GM18517 (cell line): ENCODE measurements around the gene SMURF1.

ENCODE experiments used
- ATAC-seq: cut with Tn5 transposase; IDR thresholded peaks from one replicate; pipeline ENCODE4 v1.9.1; 2021; ENCODE audit warnings: mild to moderate bottlenecking, moderate library complexity; ENCODE audit not compliant: unreplicated experiment

The SMURF1 gene

DNA sequence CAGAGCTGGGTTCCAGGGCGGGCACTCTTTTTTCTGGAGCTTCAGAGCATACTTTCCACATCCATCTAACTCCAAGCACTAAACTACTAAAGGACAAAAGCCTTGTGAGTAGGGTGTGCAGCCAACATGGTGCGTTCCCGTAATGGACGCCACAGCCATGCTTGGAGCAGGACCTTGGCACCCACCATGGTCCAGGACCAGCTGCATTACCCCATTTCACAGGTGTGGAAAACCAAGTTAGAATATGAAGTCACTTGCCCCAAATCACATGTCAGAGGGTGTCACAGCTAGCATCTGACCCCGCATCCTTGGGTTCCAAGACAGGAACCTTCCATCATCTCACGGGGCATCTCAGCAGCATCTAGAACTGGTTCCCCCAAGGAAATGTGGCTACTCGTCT lies 112.4 kb downstream of the SMURF1 start:
- ATAC-seq = no peak

DNA sequence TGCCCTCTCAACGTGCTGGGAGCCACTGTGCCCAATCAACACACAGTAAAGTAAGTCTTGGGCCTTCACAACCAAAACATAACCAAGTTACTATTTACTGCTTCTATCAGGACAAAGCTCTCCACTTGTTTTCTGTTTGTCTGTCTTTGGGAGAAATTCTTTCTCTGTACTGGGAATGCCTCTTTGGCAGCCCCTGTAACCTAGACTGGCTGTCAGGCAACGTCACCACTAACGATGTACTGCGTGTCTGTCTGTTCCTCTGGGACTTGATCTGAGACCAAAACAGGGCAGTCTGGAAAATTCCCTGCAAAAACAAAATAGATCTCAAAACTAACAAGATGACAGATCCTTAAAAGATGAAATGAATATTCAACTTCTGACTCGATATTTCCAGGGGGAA lies 113.0 kb downstream of the SMURF1 start:
- ATAC-seq = no peak

DNA sequence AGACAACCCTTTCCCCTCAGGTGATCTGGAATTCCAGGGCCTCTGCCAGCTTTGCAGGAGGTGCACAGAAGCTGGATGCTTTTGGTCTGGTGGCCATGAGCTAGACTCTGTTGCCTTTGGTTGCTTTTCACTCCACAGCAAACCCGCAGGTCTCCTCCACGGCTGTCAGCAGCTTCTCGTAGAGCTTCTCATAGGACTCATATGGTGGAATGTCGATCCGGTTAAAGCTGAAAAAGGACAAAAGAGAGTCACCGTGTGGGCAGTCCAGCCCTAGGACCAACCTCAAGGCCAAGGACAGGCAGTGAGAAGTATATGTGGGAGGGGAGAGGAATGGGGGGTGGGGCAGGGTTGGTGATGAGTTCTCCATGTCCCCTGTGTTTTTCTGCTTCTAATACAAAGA lies 113.5 kb downstream of the SMURF1 start:
- no peak for ATAC-seq

DNA sequence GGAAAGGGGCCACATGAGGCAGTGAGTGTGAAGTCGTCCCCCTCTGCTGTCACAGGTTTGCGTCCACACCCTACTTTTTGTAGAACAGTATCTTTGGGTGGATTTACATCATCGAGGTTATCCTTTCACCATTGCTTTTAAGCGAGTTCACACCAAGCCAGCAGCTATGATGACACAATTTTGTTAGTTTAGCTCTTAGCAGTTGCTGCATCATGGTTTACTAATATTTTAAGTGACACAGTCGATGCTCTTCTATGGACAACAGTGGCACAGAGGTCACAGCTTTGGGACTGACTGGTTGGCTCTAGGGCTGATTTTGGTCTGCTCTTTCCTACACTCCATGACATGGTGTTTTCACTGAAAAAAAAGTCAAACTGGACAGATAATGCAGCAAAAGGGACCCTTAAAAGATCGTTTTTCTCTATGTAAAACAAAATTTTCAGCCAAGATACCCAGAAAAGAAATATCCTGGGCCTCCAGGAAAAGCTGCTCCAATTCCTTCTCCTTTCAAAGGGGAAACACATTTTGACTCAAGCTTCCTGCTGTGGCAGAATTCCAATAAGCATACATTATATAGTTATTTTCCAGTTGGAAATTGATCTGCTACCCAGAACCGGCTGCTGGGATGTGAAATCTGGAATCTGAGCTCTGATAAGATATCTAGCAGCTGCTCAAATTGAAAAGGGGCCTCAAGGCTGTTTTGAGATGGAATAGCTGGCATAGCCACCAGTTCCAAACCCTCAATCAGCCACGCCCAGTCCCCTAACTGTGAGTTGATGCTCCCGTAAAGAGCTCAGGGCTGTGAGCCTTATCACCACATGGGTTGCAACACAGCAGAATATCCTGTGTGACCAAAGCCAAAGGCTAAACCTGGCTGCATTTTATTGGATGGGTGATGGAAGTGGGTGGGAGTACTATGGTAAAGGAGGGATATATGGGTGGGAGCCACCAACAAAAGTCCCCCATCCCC lies 114.2 kb downstream of the SMURF1 start:
- ATAC-seq = no peak

DNA sequence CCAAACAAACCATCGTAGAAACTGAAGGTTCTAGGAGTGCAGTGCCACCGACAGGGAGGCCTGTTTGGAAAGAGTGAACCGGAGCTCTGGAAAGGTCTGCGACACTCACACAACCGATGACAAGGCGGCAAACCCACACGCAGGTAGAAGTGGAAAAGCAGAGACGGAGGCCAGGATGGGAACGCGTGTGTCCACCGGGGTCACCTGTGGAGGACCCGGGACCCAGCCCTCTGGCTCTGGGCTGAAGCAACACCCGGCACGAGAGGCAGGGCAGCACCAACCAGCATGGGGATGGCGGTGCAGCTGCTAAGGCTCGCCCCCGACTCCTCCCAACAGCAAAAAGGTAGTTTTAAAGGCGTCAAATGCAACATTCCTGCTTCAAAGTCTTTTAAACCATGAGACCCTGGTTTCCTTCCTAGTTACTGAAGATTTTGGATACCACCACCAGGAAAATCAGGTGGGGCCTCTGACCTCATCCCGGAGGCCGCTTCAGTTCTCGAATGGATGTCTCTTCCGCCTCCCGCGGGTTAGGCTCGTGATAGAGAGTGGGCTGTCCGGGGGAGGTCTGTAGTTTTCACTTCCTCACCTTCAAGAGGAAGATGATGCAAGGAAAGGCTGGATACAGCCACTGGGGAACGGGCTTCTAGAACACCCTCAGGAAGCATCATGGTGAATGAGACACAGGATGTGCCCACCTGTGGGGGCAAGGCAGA lies 115.5 kb downstream of the SMURF1 start:
- ATAC-seq = no peak

DNA sequence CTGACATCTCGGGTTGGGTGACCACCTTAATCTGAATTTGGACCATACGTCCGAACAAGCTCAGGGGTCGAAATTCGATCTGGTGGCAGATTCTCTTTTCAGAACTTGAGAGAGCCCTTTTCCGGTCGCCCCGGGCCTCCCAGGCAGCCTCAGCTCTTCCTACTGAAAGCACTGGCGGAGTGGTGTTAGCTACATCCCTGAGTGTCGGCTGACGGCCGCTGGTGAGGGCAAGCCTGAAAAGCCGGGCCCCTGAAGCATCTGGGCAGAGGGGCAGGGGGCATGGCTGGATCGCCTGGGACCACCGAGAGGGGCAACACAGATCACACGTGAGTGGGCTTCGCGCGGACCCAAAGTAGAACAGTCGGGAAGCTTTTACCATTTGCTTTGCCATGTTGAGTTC lies 116.1 kb downstream of the SMURF1 start:
- ATAC-seq = no peak

DNA sequence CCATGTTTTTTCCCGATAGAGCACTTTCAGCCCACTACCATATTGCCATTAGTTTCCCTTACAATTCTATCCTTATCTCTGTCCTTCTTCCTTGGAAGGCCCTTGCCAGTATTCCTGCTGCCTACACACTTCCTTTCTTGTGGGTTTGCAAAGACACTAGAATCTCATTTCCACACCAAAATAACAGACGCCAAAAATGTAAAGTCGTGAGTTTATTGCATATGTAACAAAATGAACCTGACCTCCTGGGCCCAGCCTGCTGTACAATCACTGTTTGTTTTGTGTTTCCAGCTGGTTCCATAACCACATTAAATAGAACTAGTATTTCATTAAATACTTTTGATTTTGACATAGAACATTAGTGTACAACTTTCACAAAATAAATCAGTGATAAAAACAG lies 116.7 kb downstream of the SMURF1 start:
- no peak for ATAC-seq

DNA sequence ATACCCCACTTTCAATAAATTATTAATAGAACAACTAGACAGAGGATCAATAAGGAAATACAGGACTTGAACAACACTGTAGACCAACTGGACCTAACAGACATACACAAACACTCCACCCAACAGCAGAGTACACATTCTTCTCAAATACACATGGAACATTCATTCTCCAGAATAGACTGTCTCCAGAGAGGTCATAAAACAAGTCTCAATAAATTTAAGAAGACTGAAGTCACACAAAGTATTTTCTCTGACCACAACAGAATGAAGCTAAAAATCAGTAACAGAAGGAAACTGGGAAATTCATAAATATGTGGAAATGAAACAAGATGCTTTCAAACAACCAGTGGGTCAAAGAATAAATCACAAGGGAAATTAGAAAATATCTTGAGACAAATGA lies 119.8 kb downstream of the SMURF1 start:
- no peak for ATAC-seq

DNA sequence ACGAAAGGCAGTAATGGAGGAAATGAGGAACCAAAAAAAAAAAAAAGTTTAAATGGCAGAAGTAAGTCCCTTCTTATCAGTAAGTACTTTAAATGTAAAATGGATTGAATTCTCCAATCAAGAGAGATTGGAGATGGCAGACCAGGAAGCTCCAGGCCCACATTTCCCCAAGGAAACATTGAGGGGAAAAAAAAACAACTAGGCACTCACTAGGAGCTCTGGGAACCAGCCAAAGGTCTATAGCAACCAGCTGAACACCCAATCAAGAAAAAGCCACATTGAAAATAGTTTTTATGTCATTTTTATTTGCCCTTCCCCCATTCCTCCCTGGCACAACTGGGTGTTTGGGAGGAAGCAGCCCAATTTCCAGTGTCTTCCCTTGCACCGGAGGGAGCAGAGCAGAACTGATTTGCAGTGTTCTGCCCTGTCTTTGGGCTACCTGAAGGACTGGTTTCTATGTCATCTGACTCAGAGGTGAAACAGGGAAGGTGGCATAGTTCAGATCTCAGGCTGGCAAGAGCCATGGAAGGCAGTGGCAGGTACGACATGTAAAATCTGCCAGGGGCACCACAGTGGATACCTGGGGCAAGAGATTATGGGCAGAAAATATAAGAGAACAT lies 121.9 kb downstream of the SMURF1 start:
- ATAC-seq = no peak

DNA sequence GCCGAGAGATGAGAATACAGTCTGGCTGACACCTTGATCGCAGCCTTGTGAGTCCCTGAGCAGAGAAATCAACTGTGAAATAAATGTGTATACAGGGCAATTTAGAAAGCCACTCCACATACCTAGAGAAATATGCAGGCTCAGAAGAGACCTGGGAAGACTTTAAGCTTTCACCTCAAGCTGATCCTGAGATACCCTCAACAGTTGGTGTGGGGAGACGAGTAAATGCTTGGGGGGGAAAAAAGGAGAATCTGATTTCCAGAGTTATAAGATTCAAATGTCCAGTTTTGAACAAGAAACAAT lies 123.5 kb downstream of the SMURF1 start:
- no peak for ATAC-seq

DNA sequence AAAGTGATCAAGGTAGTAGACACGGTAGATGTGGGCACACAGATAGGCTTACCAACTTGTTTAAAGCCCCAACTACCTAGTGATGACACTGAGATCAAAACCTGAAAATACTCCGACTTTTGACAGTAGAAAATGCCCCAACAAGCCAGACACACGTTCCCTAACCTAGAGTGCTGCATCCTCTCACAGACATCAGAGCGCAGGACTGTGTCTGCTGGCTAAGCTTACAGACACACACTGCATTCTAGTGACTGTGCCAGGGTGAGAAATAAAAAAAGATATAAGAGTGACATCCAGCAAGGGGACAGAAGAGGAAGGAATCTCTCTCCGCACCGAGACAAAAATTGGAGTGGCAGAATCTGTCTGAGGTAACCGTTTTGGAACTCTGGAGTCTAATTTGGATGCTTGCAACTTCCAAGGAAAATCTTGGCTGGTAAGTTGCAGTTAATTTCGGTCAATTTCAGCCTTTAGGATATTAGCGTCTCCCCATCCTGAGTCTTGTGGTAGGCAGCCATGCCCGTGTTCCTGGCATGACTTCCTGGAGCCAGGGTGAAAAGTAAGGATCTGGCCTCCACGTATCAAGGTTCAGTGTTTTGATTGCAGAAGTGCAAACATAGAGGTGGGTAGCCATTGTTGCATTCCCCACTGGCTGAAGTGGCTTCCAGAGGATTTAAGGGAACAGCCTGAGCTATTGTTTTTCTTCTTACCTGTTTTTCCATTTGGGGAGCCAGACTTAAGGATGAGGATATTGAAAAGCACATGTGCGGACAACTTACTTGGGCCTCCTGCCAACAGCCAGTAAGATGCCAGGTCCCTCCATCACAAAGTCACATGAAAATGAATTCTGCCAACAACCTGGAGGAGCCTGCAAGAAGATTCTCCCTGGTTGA lies 124.1 kb downstream of the SMURF1 start:
- no peak for ATAC-seq

DNA sequence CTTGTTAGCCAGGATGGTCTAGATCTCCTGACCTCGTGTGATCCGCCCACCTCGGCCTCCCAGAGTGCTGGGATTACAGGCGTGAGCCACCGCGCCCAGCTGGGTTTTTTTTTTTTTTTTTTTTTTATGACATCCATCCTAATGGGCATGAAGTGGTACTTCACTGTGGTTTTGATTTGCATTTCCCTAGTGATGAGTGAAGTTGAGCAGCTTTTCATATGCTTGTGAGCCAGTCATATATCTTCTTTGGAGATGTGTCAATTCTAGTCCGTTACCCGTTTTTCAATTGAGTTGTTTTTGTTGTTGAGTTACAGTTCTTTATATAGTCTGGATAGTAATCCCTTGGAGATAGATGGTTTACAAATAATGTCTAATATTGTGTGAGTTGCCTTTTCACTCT lies 127.7 kb downstream of the SMURF1 start:
- no peak for ATAC-seq

DNA sequence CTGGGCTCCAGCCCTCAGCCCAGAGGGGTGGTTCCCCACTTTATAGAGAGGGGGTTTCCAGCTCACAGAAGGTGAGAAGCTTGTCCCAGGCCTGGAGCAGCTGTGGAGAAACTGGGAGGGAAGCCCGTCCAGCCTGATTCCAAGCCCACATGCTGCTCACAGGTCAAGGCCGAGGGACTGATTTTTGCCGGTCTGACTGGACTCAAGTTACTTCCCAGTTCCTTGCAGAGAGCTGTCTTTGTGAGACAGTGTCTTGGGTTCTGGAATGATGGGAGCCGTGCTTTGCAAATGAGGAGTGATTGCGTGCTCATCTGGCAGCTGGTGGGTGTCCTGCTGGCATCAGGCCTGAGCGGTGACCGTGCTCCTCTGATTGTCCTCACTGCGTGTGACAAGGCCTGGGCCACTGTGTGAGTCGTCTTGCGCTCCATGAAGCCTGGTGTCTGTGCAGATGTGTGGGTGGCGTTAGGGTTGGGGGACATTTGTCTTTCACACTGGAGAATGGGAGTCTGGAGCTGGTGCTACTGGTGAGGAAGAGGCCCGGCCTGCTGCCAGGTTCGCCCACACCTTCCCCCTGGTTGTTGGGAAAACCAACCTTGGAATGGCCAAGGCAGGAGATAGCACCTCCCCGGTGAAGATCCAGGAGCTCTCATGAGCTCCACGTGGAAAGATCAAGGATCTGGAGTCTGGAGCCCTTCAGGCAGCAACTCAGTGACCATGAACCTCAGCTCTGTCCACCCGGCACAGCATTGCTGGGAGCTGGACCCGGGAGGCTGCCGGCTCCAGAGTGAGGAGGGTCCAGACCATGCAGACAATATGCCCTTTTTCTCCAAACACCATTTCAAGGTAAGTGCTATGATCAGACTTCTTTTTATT lies 129.6 kb downstream of the SMURF1 start:
- no peak for ATAC-seq

DNA sequence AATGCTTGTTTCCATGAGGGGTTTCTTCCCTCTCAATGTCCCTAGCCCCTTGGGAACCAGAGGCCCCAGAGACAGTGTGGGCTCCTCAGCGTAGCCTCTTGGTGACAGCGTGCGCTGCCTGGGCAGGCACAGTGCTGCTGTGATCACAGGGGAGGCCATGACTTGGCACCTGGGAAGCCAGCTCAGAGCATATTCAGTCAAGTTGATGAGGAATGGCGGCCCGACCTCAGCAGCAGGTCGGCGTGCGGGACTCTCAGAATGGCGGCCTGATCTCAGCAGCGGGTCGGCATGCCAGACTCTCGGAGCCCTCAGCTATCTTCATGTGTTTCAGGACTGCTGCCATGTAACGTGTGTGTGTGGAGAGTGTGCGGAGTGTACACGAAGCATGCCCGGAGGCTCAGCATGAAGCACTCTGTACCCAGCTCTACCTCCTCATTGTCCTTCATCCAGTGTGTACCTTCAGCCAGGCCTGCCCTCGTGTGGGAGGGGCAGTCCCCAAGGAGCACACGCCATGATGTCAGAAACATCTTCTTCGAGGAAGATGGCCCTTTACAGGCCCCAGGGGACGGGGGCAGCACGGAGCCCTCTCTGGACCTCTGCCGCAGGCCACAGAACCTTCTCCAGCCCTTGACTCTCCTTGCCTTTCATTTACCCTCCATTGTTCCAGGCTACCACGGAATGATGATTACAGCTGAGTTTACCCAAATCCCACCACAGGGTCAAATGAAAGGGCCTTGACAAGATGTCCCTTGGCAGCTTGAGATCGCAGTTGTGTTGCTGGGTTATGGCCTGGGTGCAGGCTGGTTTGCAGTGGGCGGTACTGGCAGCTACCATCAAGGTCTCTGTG lies 130.4 kb downstream of the SMURF1 start:
- ATAC-seq = no peak

DNA sequence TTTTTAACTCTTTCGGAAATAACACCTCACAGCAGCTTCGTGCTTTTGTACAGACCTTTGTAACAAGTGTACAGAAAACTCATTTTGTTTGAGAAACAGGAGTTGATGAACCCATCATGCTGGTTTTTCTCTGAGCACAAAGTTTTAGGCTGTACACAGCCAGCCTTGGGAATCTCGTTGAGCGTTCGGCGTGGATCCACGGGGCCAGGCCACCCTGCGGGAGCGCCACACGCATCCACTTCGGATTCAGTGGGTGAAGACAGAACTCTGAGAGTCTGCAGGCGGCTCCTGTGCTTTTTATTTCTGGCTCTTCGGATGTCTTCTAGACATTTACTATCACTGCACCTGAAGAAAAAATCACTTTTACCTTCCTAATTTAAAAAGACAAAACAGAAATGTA lies 131.2 kb downstream of the SMURF1 start:
- ATAC-seq = no peak

DNA sequence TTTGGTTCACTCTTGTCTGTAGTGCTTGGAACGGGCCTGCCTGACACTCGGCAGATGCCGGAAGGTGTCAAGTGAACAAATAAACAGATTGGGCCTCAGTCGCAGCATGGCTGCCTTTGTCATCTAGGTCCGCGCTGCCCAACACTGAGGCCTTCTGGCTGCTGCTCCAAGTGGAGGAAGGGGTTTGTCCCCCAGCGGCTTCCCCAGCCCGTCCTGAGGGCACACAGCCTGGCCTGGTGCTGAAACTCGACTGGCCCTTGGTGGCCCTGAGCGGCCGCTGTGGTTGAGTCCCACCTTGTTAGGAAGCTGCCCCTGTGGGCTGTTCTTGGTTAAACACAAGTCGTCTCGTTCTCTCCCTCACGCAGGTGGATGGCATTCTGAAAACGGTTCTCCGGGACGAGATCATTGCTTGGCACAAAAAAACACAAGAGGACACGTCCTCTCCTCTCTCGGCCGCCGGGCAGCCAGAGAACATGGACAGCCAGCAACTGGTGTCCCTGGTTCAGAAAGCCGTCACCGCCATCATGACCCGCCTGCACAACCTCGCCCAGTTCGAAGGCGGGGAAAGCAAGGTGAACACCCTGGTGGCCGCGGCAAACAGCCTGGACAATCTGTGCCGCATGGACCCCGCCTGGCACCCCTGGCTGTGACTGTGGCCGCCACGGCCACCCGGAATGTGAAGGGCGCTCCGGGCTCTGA lies 132.1 kb downstream of the SMURF1 start:
- no peak for ATAC-seq

DNA sequence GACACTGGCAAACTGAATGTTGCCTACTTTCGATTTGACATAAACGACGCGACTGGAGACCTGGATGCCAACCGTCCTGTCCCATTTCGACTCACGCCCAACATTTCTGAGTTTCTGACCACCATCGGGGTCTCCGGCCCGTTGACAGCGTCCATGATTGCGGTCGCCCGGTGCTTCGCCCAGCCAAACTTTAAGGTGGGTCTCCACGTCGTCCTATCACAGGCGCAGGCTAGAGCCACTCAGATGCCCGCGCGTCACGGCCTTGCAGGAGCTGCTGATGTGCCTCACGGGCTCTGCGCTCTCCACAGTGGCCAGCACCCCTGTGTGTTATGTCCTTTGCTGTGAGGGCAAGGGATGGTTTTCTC lies 132.6 kb downstream of the SMURF1 start:
- no peak for ATAC-seq

DNA sequence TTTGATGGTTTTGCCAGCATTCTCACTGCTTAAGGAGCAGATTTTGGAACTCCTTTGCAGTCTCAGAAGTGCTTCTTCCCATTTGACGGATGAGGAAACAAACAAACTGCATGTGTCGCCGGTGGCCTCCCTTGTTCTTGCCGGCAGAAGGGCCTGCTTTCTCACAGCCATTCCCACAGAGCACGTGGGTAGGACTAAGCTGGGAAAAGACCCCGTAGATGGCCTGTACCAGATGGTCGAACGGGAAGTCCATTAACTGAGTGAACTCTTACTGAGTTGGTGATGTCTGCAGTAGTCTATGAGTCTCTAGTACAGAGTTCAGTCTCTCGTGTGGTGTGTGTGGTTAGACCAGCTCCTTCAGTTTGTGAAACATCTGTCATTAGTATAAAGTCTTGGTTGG lies 133.6 kb downstream of the SMURF1 start:
- ATAC-seq = no peak
